Skeletal muscle cell (primary cell): Measurements from ENCODE around the gene PRKCSH.
A peak's percentile ranks its signal among the peaks of the same experiment; 100 is the strongest.
"Not testable (repeated sequence)": the region's sequence is repeated elsewhere in the genome, so short reads cannot be mapped to it uniquely, and the experiment has no call there.

ENCODE experiments used
- DNase-seq: peaks from one replicate; pipeline ENCODE4 v3.0.0-alpha.2; 2010; ENCODE audit warnings: low read depth
- H3K4me3 ChIP-seq: 2 replicates; pipeline ENCODE4 v1.5.1; 2011; ENCODE audit warnings: low read depth, mild to moderate bottlenecking, control low read depth, low read length, moderate library complexity

PRKCSH gene

DNA sequence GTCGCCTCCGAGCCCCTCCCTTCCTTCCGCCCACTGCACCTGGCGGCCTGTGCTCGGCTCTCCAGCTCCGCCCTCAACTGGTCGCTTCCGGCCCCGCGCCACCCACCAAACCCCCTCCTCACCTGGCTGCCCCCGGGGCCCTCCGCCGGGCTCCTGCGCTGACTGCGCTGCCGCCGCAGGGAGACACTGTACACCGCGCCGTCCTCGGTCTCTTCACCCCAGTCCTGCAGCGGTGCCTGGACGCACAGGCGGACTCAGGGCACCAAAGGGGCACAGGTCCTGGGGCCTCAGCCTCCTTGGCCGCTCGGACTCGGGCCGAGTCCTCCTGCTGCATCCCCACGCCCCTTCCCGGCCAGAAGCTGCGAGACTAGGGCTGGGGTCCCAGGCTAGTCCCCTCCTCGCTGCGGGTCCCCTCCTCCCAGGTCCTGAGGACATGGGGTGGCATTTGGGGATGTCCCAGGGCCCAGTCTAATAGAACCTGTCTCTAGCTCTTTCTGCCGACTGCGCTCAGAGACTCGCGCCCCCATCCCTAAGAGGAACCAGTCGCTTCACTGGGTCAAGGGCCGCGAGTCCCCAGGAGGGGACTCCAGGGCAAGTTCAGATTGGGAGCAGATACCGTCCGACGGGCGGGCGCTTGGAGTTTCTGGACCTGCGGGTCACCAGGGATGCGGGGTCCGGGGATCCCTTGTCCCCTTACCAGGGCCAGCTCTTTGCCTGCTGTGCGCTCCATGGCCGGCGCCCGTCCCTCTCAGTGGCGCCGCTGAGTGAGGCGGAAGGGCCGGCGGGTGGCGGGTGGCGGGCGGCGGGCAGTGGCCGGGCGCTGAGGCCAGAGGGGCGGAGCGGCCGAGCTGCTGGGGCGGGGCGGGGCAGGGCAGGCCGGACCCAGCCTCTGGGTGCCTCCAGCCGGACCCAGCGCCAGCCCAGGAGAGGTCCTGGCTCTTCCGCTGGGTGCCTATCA, 16.6 kb upstream of the PRKCSH start, which contains the start of gene RGL3:
RGL3 (minus strand) TSS at position 766 of the 958 bp plus-strand sequence; CDS start at position 730, 36 bp downstream.
- H3K4me3 ChIP-seq, result no peak within 1 kb of the TSS
- DNase-seq, result no peak

DNA sequence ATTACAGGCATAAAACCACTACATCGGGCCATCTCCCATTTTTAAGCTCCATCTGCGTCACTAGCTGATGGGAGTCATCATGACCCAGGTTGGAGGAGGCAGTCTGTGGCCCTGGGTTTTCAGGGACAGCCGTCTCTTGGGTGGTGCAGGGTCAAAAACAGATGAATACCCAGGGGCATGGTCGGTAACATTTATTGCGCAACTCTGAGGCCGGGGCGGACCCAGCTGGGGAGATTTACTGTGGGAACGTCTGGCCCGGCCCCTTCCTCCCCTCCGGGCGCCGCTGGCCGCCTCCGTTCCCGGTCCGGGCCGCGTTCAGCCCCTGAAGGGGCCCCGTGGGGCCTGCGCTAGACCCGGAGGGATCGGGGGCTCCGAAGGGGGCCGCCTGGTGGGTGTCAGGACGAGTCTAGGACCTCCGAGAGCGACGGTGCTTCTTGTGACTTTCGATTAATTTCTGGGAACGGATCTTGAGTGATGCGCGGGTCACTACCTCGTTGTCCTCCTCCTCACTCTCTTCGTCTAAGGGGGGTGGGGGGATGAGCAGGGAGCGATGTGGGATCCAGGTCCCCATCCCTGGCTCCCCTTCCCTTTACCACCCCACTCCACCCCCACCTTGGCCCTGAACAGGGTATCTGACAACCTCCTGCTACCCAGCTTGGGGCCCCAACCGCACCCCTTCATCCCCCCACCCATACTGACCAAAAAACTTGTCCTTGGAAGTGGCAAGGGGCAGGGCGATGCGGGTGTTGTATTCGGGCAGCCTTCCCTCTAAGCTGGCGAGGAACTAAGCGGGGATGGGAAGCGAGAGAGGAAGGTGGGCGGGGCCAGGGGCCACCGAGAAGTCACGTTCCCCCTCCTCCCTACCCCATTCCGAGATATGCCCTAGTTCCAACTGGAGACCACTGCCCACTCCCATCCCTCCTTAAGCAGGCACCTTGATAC, 14.7 kb upstream of the PRKCSH start:
- peak overlapping the region; percentile 27 for H3K4me3 ChIP-seq
- peak; percentile 25 for DNase-seq

DNA sequence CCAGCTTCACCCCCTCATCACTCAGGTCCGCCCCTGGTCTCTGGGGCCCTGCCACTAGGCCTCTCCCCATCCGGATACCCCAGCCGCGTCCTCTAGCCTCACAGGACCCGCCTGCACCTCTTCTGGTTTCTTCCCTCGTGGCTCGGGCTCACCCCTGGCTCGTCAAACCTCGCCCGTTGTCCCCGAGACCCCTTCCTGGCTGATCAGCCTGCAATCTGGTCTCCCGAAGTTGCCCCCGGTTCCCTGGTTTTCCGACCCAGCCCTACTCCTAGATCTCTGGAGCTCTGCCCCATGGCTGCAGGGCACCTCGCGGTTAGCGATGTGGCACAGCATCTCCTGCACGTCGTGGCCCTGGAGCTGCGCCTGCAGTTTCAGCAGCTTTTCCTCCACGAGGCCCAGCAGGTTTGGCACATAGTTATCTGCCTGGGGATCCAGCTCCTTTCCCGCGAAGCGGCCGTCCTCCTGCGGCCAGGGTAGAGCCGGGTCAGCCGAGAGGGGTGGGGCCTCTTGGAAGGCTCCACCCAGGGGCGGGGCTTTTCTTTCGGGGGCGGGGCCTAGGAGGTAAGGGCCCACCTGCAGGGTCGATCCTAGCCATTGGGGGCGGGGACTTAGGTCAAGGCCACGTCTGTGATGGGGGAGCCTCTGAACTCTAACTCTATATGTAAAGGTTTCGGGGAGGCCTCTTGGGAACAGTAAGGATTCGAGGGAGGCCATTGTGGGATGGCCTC, 13.9 kb upstream of the PRKCSH start:
- DNase-seq, result no peak
- H3K4me3 ChIP-seq, result no peak overlapping the region

DNA sequence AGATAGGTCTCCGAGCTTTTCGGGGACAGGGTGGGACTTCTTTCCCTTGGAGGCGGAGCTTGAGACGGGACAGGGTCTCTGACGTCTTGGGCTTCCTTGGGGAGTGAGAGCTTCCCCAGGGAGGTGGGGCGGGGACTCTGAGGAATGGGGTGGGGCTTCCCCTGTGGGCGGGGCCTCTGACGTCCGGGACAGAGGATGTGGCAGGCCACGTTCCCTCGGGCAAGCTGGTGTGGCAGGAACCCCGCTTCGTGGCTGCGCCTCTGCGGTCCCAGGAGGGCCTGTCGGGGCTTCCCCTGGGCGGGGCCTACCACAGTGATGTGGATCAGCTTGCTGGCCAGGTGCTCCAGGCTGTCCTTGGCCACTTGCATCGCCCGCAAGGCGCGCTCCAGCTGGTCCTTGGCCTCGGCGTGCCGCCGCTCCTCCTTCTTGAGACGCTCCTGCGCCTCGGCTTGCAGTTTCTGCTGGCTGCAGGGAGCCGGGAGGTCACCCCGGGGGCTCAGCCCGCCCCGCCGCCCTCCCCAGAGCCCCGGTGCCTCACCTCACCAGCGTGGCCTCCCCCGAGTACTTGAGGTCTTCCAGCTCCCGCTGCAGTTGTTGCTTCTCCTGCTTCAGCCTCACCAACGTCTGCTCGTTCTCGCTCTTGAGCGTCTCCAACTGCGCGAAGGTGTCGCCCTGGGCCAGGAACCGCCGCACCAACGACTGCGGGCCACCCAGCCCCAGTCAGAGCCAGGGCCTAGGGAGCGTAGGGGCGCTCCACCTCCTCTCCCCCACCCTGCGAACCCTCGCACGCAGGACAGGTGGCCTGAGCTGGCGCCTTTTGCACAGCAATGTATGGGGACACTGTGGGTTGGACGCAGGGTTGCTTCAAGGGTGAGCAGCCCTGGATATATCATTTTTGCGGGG, 13.0 kb upstream of the PRKCSH start:
- DNase-seq, result no peak
- H3K4me3 ChIP-seq, result peak overlapping the region; percentile 15

DNA sequence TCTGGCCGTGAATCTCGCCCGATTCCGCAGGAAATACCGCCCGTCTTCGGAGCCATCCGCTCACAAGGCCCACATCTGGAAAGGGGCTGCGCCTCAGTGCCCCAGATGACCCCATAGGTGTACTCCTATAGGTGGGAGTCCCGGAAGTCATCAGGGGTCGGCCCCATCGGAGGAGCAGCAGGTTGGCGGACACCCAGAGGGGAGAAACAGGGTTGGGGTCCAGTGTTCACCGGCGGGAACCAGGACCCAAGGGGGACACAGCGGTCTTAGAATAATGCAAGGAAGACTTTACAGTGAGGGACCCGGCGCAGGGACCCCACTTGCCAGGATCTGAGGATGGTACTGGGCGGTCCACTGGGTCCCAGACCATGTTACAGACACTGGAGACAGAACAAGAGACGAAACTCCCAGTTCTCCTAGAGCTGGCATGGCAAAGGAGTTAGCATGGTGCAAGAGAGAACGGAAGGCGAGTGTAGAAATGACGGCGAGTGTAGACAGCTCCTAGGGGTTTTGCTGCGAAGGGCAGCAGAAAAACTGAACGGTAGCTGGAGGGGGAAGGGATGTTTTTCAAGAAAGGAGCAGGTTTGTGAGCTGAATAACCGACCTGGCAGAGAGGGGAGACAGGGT, 12.2 kb upstream of the PRKCSH start:
- no peak for DNase-seq
- no peak overlapping the region for H3K4me3 ChIP-seq

DNA sequence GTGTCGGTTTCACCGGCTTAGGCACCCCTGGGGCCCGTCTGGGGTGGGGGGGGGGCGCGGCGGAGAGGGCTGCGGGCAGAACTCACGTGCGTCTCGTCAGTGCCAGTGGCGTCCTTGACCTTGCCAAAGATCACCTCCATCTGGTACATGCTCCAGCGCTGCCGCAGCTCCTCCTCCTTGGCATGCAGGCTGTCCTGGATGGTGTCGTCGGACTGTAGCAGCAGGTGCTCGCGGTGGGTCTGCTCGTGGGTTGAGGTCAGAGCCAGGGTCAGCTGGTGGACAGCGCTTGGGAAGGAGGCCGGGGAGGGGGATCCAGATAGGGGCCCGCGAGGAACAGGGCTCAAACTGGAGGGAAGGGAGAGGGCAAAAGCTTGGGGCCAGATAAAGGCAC, 11.6 kb upstream of the PRKCSH start:
- DNase-seq, result no peak

DNA sequence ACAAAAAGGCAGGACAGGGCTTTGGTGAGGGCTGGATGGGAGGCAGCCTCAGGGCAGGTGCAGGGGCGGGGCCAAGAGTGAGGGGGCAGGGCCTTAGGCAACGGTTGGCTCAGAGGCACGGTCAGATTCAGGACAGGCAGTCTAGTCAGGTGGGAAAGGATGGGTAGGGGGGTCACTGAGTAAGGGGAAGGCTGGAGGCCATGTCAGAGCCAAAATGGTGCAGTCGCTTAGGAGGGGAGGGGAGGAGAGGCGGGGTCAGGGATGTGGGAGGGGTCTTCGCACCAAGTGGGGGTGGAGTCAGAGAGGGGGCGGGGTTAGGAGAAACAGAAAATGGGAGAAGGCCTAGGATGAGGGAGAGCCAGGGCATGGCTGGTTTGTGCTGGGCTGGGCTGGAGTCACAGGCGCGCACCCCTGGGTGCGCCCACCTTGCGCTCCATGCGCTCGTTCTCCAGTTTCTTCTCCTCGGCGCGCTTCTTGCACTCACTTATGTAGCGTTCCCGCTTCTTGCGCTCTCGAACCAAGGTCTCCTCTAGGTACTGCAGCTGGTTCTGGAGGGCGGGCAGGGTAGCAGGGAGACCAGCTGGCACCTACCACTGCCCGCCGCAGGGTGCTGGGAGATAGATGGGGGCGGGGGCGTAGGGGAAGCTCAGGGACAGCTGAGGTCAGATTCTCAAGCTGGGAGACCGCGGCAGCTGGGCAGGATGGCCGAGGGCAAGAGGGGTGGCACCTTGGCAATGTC, 9.5 kb upstream of the PRKCSH start:
- DNase-seq, result no peak

More for the DNA sequence above, 11.6 kb upstream of the PRKCSH start:
- no peak overlapping the region for H3K4me3 ChIP-seq

DNA sequence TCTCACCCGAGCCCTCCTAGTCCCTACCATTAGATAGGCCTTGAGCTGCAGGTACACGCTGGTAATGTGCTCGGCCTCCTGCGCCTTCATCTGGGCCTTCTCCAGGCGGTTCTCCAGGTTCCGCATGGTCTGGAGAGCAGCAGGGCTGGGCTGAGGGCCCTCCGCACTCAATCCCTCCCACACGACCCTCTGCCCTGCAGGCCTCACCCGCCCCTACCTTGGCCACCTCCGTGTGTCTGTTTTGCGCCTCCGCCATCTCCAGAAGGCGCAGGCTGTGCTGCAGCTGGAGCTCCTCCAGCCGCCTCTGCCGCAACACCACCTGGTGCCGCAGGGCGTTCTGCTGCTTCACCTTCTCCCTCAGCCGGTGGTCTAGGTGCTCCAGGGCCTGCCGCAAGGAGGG, 8.8 kb upstream of the PRKCSH start:
- DNase-seq, result no peak
- H3K4me3 ChIP-seq, result no peak overlapping the region

More for the DNA sequence above, 9.5 kb upstream of the PRKCSH start:
- no peak overlapping the region for H3K4me3 ChIP-seq

DNA sequence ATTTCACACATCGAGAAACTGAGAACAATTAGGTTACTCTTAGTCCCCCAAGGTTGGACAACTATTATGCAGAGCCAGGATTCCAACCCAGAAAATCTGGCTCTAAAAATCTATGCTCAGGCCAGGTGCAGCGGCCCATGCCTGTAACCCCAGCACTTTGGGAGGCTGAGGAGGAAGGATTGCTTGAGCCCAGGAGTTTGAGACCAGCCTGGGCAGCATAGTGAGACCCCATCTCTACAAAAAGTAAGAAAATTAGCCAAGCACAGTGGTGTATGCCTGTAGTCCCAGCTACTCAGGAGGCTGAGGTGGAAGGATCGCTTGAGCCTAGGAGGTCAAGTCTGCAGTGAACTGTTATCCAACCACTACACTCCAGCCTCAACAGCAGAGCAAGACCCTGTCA, 1.9 kb upstream of the PRKCSH start:
- H3K4me3 ChIP-seq, DNase-seq: not testable (repeated sequence)

DNA sequence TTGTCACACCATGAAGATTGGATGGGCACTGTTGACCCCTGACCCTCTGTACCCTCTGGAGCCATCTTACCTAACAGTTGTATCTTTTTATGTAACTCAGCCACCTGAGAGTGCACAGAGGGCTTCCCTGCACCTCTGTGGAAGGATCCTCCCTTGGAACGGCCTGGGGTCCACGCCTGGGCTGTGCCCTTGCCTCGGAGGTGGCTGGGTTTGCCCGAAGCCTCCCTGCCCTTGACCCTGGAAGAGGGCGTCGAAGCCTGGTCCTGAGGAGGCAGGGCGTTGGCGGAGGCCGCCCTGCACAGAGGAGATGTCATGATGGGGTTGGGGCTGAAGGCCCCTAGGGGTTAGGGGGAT, 755 bp upstream of the PRKCSH start:
- no peak for DNase-seq
- H3K4me3 ChIP-seq, result peak overlapping the region; percentile 89

DNA sequence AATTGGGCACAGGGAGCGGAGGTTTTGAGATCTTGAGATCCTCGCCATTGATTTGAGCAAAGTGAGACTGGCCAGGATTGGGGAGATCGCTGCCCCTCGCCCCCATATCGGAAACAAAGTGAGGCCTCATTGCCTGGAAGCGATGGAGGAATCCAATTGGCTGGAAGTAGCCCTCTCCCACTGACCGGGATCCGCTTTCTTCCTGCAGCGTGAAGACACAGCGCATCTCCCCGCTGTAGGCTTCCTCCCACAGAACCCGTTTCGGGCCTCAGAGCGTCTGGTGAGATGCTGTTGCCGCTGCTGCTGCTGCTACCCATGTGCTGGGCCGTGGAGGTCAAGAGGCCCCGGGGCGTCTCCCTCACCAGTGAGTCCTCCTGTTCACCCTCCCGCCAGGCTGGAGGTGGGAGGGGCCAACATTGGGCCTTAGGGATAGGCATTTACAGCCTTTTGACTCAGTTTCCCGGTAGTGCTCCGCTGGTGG, 438 bp downstream of the PRKCSH start:
- peak overlapping the region; percentile 89 for H3K4me3 ChIP-seq
- no peak for DNase-seq

DNA sequence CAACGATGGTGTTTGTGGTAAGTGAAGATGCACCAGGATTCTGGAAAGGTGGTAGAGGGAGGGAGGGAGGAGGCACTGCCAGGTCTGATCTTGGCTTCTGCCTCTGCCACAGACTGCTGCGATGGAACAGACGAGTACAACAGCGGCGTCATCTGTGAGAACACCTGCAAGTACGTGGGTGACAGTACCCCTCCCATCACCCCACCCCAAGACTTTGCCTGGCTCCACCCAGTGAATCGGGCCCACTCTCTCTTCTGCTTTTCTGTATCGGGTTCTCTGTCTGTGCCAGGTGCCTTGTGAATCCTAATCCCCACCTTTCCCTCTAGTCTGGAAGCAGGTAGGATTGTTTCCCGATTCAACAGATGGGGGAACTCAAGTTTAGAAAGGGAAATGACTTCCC, 2.5 kb downstream of the PRKCSH start:
- DNase-seq, result no peak
- no peak overlapping the region for H3K4me3 ChIP-seq

DNA sequence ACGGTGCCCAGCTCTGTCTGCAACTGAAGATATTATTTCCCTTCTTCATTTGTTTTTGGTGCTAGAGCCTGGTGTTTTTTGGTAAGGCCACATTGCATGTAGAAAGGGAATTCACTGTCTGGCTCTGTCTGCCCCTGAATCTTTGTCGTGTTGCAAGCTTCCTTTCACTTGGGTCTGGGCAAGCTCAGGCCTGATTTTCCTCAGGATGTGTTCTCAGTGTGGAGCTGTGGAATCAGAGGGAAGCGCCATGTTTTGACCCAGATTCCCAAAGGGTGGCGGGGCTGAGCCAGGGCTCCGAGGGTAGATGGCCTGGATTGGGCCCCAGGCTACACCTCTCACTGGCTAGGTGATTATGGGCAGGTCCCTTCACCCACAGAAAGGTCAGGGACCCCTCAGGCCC, 8.6 kb downstream of the PRKCSH start:
- H3K4me3 ChIP-seq, result no peak overlapping the region
- DNase-seq, result no peak

DNA sequence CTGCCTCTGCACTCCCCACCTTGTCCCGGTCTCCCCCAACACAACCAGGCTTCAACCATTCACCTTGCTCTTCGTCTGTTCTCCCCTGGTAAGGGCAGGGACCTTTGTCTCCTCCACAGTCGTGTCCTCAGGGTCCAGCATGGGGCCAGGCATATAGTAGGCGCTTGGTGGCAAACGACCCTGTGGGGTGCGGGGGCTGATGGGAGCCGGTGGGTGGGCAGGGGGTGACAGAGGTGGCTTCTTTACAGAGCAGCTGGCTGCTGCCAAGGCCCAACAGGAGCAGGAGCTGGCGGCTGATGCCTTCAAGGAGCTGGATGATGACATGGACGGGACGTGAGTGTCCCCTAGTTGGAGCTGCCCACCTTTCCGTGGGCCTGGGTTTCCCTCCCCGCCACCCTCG, 9.7 kb downstream of the PRKCSH start:
- H3K4me3 ChIP-seq, result no peak overlapping the region
- DNase-seq, result no peak

DNA sequence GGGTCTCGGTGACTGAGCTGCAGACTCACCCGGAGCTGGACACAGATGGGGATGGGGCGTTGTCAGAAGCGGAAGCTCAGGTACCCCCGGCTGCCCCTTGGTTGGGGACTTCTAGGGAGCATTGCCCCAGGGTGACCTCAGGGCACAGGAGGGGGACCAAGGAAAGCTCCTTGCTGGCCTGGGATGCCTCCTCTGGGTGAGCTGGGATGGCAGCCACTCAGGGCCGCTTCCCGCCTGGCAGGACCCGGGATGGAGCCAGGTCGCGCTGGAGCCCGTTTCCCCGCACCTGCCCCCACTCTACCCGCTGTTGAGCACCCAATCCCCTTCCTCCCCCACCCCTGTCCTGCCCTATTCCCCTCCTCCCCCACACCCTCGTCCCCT, 10.8 kb downstream of the PRKCSH start:
- no peak overlapping the region for H3K4me3 ChIP-seq
- DNase-seq, result no peak

DNA sequence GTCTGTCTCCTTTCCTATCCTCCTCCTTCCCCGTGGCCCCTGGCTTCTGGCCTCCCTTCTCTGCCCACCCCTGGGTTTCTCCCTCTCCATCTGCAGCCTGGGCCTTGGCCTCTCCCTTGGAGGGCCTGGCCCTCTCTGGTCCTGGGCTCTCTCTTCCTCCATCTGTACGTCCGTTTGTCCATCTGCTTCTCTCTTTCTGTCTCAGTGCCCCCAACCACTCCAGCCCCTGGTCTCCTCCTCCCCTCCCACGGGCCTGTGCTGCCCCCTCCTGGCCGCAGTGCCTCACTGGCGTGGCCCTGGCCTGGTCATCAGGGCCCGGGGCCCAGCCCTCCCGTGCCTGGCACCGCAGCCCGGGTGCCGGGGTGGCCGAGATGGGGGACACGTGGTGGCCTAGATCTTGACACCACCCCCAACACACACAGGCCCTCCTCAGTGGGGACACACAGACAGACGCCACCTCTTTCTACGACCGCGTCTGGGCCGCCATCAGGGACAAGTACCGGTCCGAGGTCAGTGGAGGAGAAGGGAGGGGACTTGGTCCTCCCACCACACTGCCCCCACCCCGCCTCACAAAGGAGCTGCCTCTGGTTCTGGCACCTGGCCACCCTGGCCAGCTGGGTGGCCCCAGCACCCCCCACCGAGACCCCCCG, 11.3 kb downstream of the PRKCSH start:
- H3K4me3 ChIP-seq, result no peak overlapping the region
- no peak for DNase-seq
